SHP77 treated with DMSO at 0.1 percent for 48 hours (cell line): ENCODE results near the gene PNPLA4.

ENCODE experiments used
- DNase-seq: peaks from one replicate; lab custom pipeline; 2025; lab: John Stamatoyannopoulos, UW

PNPLA4 gene

DNA sequence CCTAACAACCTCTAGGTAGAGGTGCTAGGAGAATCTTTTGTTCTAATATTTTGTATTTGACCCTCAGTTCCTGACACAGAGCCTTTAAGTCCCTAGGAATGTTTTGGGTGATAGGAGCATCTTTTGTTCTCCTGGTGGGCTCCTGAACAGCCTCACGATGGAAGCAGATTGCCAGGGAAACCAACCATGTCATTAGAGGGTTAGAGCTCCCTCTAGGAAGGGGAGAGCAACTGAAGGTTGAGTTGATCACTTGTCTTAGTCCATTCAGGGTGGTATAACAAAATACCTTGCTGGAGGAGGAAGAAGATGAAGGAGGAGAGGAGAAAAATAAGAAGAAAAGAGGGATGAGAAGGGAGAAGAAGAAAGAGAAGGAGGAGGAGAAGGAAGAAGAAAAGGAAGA, 75.0 kb downstream of the PNPLA4 start:
- DNase-seq = no peak
